Measurements from ENCODE around the gene LIMS2.

LIMS2 gene

GRCh38 chr2:127622561-127623387, 52.6 kb downstream of the LIMS2 start:
- no peak for DNase-seq (ENCODE audit: low read depth)

GRCh38 chr2:127621981-127622431, 53.3 kb downstream of the LIMS2 start:
- no peak for TF ChIP-seq CTCF (IDR thresholded peaks at IDR 0.05; ENCODE audit: low read depth, low read length, missing control alignments)
- no peak overlapping the region for H3K4me3 ChIP-seq (ENCODE audit: low read depth, low read length)
- DNase-seq (ENCODE audit: low read depth), result no peak

More at GRCh38 chr2:127622561-127623387, 52.6 kb downstream of the LIMS2 start:
- no peak overlapping the region for H3K4me3 ChIP-seq (ENCODE audit: low read depth, low read length)
- TF ChIP-seq CTCF (IDR thresholded peaks at IDR 0.05; ENCODE audit: low read depth, low read length, missing control alignments), result no peak

- TF ChIP-seq CTCF (IDR thresholded peaks at IDR 0.05; ENCODE audit: low read depth, low read length, missing control alignments), result no peak
- no peak for DNase-seq (ENCODE audit: low read depth)
Measured at GRCh38 chr2:127620866-127621265, 54.5 kb downstream of the LIMS2 start.

GRCh38 chr2:127619877-127620705, 55.2 kb downstream of the LIMS2 start:
- DNase-seq (ENCODE audit: low read depth), result no peak
- TF ChIP-seq CTCF (IDR thresholded peaks at IDR 0.05; ENCODE audit: low read depth, low read length, missing control alignments), result no peak
- no peak overlapping the region for H3K4me3 ChIP-seq (ENCODE audit: low read depth, low read length)

More at GRCh38 chr2:127620866-127621265, 54.5 kb downstream of the LIMS2 start:
- H3K4me3 ChIP-seq (ENCODE audit: low read depth, low read length), result no peak overlapping the region

GRCh38 chr2:127619203-127619590, 56.1 kb downstream of the LIMS2 start:
- no peak for TF ChIP-seq CTCF (IDR thresholded peaks at IDR 0.05; ENCODE audit: low read depth, low read length, missing control alignments)
- no peak for DNase-seq (ENCODE audit: low read depth)
- H3K4me3 ChIP-seq (ENCODE audit: low read depth, low read length), result no peak overlapping the region

- TF ChIP-seq CTCF (IDR thresholded peaks at IDR 0.05; ENCODE audit: low read depth, low read length, missing control alignments), result no peak
- DNase-seq (ENCODE audit: low read depth), result no peak
- H3K4me3 ChIP-seq (ENCODE audit: low read depth, low read length), result no peak overlapping the region
Measured at GRCh38 chr2:127618551-127619202, 56.7 kb downstream of the LIMS2 start.
